ENCODE results near the gene SDK1.

- TF ChIP-seq CTCF (IDR thresholded peaks at IDR 0.05) (no peak), POLR2A (IDR thresholded peaks at IDR 0.05) (no peak)
Observed at GRCh38 chr7:4149645-4150044, 848.6 kb downstream of the SDK1 start.
